GM12892 (cell line): Measurements from ENCODE around the gene FURIN.

Experiments
- POLR2A ChIP-seq: IDR thresholded peaks from 2 replicates; pipeline ENCODE4 v1.6.1; 2011; ENCODE audit warnings: low read depth, low read length, control low read depth
- POLR2AphosphoS5 ChIP-seq: IDR thresholded peaks from 2 replicates; pipeline ENCODE4 v1.6.1; 2011; ENCODE audit warnings: low read depth, low read length, control low read depth
- TAF1 ChIP-seq: IDR thresholded peaks from 2 replicates; pipeline ENCODE4 v1.6.1; 2011; ENCODE audit warnings: low read depth, mild to moderate bottlenecking, control low read depth, low read length, borderline replicate concordance

DNA sequence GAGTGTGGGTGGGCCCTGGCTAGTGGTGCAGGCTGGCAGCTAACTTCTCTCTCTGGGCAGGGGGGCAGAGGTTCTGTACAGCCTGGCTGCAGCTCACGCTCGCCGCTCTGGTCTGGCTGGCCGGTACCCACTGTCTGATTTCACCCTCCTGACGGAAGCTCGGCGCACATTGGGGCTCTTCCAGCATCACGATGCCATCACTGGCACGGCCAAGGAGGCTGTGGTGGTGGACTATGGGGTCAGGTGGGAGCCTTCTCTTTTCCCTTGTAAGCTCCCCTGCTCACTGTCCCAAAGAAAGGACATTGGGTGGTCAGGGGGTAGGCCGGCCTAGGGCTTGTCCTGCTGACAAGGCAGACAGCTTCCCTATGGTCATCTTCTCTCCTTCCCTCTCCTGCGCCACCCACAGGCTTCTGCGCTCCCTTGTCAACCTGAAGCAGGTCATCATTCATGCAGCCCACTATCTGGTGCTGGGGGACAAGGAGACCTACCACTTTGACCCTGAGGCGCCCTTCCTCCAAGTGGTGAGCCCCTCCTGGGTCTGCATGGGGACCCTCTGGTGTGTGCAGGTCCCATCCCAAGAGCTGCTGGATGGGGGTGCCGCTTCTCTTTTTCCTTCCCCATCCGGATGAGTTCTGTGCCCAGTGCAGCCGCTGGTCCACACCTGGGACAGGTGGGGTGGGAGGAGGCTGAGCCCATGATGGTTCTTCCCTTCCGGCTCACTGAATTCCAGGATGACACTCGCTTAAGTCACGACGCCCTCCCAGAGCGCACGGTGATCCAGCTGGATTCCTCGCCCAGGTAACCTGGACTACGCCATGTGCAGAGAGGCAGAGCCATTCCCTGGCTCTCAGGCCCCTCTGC, 42.3 kb downstream of the FURIN start:
- TF ChIP-seq POLR2A (no peak), POLR2AphosphoS5 (no peak), TAF1 (no peak)
